GM10266 (cell line): ENCODE measurements around the gene FGD5.

Source experiments
- DNase-seq: peaks from one replicate; pipeline ENCODE4 v3.0.0; 2012; ENCODE audit errors: extremely low spot score
- TF ChIP-seq, protein P1 (sequence below): IDR thresholded peaks from 2 replicates; pipeline ENCODE4 v1.5.1; 2012; ENCODE audit warnings: mild to moderate bottlenecking, low read depth; ENCODE audit not compliant: control insufficient read depth, insufficient read depth; ENCODE audit errors: missing control alignments

FGD5 gene

DNA sequence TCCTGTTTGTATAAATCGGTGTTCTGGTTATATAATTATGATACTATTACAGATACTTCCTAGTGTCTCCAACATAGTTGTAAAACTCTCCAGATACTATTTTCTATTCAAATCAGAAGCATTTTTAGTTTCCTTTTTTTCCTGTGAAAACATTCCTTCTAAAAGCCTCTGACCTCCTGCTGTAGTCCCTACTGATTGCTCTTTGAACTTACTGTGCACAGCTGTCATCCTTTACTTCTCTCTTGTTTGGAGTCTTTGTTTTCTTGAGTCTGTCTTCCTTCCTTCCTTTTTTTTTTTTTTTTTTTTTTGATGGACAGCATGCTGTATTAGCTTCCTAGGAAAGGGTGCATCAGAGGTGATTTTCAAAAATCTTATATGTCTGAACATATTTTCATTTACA is 157.6 kb downstream of the FGD5 start:
- DNase-seq = no peak
- TF ChIP-seq, protein P1, sequence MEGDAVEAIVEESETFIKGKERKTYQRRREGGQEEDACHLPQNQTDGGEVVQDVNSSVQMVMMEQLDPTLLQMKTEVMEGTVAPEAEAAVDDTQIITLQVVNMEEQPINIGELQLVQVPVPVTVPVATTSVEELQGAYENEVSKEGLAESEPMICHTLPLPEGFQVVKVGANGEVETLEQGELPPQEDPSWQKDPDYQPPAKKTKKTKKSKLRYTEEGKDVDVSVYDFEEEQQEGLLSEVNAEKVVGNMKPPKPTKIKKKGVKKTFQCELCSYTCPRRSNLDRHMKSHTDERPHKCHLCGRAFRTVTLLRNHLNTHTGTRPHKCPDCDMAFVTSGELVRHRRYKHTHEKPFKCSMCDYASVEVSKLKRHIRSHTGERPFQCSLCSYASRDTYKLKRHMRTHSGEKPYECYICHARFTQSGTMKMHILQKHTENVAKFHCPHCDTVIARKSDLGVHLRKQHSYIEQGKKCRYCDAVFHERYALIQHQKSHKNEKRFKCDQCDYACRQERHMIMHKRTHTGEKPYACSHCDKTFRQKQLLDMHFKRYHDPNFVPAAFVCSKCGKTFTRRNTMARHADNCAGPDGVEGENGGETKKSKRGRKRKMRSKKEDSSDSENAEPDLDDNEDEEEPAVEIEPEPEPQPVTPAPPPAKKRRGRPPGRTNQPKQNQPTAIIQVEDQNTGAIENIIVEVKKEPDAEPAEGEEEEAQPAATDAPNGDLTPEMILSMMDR = no peak

- DNase-seq = peak; percentile 14
- TF ChIP-seq, protein P1 = no peak
Measured at GRCh38 chr3:14980689-14981088, 161.9 kb downstream of the FGD5 start.
